ENCODE results near the gene SLC22A23. TPM values are rescaled to one million over a fixed set of nuclear protein-coding genes. Genes with fewer than 3 reads are reported as not detected.

SLC22A23 gene
- total RNA-seq, 1 donor from 2014 or later, result 27.8 TPM

DNA sequence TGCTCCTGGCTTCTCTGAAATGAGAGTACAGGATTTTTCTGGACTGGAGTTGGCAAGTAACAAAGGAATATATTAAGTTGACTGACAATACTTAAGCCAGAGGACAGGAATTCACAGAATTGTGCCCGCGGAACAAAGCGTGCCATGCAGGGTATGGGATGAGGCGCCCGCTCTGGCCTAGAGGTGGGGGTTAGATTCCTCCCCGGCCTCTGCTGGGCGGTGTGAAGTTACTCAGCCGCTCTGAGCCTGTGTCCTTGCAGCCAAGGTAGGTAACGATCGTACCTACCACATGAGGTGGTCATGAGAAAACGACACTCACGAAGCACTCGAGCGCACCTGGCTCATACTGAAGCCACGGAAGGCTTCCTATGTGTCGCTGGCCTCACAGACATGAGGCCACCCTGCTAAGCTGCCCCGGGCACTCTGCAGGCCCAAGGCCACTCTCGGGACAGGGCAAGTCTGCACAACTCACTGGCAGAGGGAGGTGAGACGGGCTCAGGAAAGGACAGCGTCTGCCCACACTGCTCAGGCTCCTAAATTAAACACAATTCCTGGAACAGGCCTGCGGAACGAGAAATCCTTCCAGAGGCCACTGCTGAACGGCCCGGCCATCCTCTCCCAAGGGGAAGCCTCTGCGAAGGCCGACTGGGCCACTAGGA is 127.3 kb downstream of the SLC22A23 start:
- no peak overlapping the region for H3K4me3 ChIP-seq
- no peaks in the 10 kb centered on the region for H3K36me3 ChIP-seq
- peak in 1 of 2 donors; percentile 8 for ATAC-seq
- TF ChIP-seq, protein P1, sequence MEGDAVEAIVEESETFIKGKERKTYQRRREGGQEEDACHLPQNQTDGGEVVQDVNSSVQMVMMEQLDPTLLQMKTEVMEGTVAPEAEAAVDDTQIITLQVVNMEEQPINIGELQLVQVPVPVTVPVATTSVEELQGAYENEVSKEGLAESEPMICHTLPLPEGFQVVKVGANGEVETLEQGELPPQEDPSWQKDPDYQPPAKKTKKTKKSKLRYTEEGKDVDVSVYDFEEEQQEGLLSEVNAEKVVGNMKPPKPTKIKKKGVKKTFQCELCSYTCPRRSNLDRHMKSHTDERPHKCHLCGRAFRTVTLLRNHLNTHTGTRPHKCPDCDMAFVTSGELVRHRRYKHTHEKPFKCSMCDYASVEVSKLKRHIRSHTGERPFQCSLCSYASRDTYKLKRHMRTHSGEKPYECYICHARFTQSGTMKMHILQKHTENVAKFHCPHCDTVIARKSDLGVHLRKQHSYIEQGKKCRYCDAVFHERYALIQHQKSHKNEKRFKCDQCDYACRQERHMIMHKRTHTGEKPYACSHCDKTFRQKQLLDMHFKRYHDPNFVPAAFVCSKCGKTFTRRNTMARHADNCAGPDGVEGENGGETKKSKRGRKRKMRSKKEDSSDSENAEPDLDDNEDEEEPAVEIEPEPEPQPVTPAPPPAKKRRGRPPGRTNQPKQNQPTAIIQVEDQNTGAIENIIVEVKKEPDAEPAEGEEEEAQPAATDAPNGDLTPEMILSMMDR (IDR thresholded peaks at IDR 0.05), result no peak
- no peaks in the 10 kb centered on the region for H3K27me3 ChIP-seq (ENCODE audit: low read depth)
- H3K9me3 ChIP-seq, result no peaks in the 10 kb centered on the region
- H3K4me1 ChIP-seq, result peaks cover 20% of the 10 kb centered on the region
- no peak for DNase-seq
- intact Hi-C loops (cut with DNase I), result no loop called here
- H3K27ac ChIP-seq, result no peak overlapping the region

DNA sequence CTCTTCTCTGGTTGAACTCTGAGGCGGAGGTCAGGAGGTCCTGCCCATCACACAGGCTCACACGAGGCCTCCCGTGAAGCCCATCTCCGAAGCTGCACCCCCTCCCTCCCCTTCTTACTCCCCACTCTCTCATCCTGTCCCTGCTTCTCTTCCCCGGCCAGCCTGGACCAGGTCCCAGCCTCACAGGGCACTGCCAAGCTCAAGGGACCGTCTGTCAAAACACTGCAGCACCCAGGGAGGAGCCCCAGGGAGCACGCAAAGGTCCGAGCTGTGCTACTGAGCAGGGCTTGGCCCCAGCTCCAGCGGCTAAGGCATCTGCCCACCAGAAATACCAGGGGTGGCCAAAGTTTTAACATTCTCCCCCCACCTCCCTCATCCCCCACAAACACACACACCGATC is 128.1 kb downstream of the SLC22A23 start:
- Histone ChIP-seq H3K36me3 (no peaks in the 10 kb centered on the region), H3K4me1 (peaks cover 15% of the 10 kb centered on the region), H3K9me3 (no peaks in the 10 kb centered on the region), H3K27ac (no peak overlapping the region), H3K4me3 (no peak overlapping the region), H3K27me3 (ENCODE audit: low read depth) (no peaks in the 10 kb centered on the region)
- intact Hi-C loops (cut with DNase I), result no loop called here
- ATAC-seq (no peak), DNase-seq (no peak)
- TF ChIP-seq, protein P1 (IDR thresholded peaks at IDR 0.05), result no peak

DNA sequence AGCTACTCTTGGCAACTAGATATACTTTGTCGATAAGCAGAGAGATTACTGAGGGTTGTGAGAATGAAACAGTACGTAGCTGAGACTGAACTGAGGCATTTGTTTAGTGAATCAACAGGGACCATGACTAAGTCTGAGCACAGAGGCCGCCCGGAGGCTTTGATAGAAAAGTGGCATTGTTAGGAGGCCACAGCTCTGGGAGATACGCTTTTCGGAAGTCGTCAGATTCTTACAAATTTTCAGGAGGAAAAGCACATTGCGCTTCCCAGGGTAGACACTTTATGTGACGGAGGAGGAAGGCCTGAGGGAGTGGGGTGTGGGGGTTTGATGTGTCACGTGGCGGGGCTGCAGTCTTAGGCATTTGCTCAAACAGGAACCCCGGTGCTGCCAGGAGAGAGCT is 128.7 kb downstream of the SLC22A23 start:
- Histone ChIP-seq H3K4me3 (no peak overlapping the region), H3K9me3 (no peaks in the 10 kb centered on the region), H3K27me3 (ENCODE audit: low read depth) (no peaks in the 10 kb centered on the region), H3K4me1 (peaks cover 15% of the 10 kb centered on the region), H3K36me3 (no peaks in the 10 kb centered on the region), H3K27ac (no peak overlapping the region)
- intact Hi-C loops (cut with DNase I), result no loop called here
- DNase-seq, result no peak
- no peak for ATAC-seq
- TF ChIP-seq, protein P1 (IDR thresholded peaks at IDR 0.05), result no peak

DNA sequence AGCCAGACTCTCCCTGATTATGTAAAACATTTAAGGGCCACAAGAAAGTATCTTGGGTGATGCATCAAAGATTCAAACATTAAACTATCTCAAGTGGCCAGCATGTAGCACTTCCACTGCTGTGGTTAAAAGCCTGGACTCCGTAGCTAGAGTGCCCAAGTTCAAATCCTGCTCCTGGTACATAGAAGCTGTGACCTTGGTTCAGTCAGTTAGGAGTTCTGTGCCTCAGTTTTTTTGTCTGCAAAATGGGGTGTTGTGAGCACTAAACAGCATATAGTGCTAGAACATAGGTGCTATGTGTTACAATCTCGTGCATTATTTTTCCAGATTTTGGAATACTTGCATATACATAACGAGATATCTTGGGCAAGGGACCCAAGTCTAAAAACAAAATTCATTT is 129.4 kb downstream of the SLC22A23 start:
- H3K27me3 ChIP-seq (ENCODE audit: low read depth), result no peaks in the 10 kb centered on the region
- no peaks in the 10 kb centered on the region for H3K36me3 ChIP-seq
- intact Hi-C loops (cut with DNase I), result no loop called here
- ATAC-seq (no peak), DNase-seq (no peak)
- no peak overlapping the region for H3K4me3 ChIP-seq
- H3K27ac ChIP-seq, result no peak overlapping the region
- H3K4me1 ChIP-seq, result peaks cover 15% of the 10 kb centered on the region
- TF ChIP-seq, protein P1 (IDR thresholded peaks at IDR 0.05), result no peak
- H3K9me3 ChIP-seq, result no peaks in the 10 kb centered on the region

DNA sequence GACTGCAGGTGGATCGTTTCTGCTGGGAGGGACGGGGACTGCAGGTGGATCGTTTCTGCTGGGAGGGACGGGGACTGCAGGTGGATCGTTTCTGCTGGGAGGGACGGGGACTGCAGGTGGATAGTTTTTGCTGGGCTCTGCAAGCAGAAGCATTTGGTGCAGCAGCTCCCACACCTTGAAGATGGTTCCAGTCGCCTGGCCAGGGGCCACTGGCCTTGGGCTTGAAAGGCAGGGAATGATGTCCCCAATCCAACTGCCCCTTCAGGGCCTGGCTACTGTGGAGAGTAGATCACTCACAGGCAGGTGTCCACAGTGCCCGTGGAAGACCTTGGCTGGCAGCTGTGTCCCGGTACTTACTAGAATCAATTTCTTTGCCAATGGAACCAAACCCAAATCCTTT is 129.9 kb downstream of the SLC22A23 start:
- intact Hi-C loops (cut with DNase I), result no loop called here
- DNase-seq (no peak), ATAC-seq (no peak)
- Histone ChIP-seq H3K27me3 (ENCODE audit: low read depth) (no peaks in the 10 kb centered on the region), H3K9me3 (no peaks in the 10 kb centered on the region), H3K4me1 (peaks cover 15% of the 10 kb centered on the region), H3K4me3 (no peak overlapping the region), H3K27ac (no peak overlapping the region), H3K36me3 (no peaks in the 10 kb centered on the region)
- TF ChIP-seq, protein P1 (IDR thresholded peaks at IDR 0.05), result no peak
